Activated effector memory CD4-positive, alpha-beta T cell treated with Interleukin-2 at 50 U/mL for 16 hours (primary cell): ENCODE data around the gene EIF4G3.
"Not testable (repeated sequence)": the region's sequence is repeated elsewhere in the genome, so short reads cannot be mapped to it uniquely, and the experiment has no call there.

Source experiments
- DNase-seq: peaks from one replicate; pipeline ENCODE4 v3.0.0-alpha.2; 2020

Gene EIF4G3

GRCh38 chr1:21149430-21149854 is 27.3 kb downstream of the EIF4G3 start:
- DNase-seq: no peak

- DNase-seq: no peak
These were observed 32.9 kb downstream of the EIF4G3 start for GRCh38 chr1:21143752-21144151.

- no peak for DNase-seq
These were observed 33.6 kb downstream of the EIF4G3 start for GRCh38 chr1:21143138-21143537.

GRCh38 chr1:21141030-21141429 is 35.7 kb downstream of the EIF4G3 start:
- no peak for DNase-seq

GRCh38 chr1:21139601-21140000 is 37.1 kb downstream of the EIF4G3 start:
- no peak for DNase-seq

GRCh38 chr1:21136344-21136743 is 40.4 kb downstream of the EIF4G3 start:
- DNase-seq: not testable (repeated sequence)

GRCh38 chr1:21131200-21131599 is 45.5 kb downstream of the EIF4G3 start:
- no peak for DNase-seq

GRCh38 chr1:21129407-21129806 is 47.3 kb downstream of the EIF4G3 start:
- DNase-seq: no peak

GRCh38 chr1:21126324-21126723 is 50.4 kb downstream of the EIF4G3 start:
- no peak for DNase-seq

- no peak for DNase-seq
These were observed 51.9 kb downstream of the EIF4G3 start for GRCh38 chr1:21124846-21125245.

GRCh38 chr1:21123287-21123948 is 53.3 kb downstream of the EIF4G3 start:
- DNase-seq: no peak

GRCh38 chr1:21121764-21122471 is 54.8 kb downstream of the EIF4G3 start:
- DNase-seq: no peak

GRCh38 chr1:21118167-21118566 is 58.5 kb downstream of the EIF4G3 start:
- DNase-seq: no peak

GRCh38 chr1:21117597-21118001 is 59.1 kb downstream of the EIF4G3 start:
- no peak for DNase-seq

- DNase-seq: no peak
These were observed 59.5 kb downstream of the EIF4G3 start for GRCh38 chr1:21117159-21117558.

- no peak for DNase-seq
These were observed 61.5 kb downstream of the EIF4G3 start for GRCh38 chr1:21115098-21115760.

- no peak for DNase-seq
These were observed 62.3 kb downstream of the EIF4G3 start for GRCh38 chr1:21114431-21114830.

- DNase-seq: no peak
These were observed 66.5 kb downstream of the EIF4G3 start for GRCh38 chr1:21110163-21110562.

- no peak for DNase-seq
These were observed 70.0 kb downstream of the EIF4G3 start for GRCh38 chr1:21106709-21107108.

GRCh38 chr1:21106238-21106637 is 70.5 kb downstream of the EIF4G3 start:
- DNase-seq: no peak

- DNase-seq: no peak
These were observed 70.9 kb downstream of the EIF4G3 start for GRCh38 chr1:21105807-21106206.

GRCh38 chr1:21104683-21105082 is 72.0 kb downstream of the EIF4G3 start:
- no peak for DNase-seq

GRCh38 chr1:21100481-21100921 is 76.2 kb downstream of the EIF4G3 start:
- no peak for DNase-seq

GRCh38 chr1:21099869-21100131 is 76.9 kb downstream of the EIF4G3 start:
- no peak for DNase-seq
